Keratinocyte (primary cell): Measurements from ENCODE around the gene CLDN19.

ENCODE experiments used
- EZH2 ChIP-seq: IDR thresholded peaks from one replicate; pipeline ENCODE4 v1.6.1; 2012; ENCODE audit warnings: inconsistent platforms, mild to moderate bottlenecking, low read length, moderate library complexity
- TF ChIP-seq, protein P1 (sequence below), 3 experiments: IDR thresholded peaks in 1 of 3; conservative IDR thresholded peaks in 1 of 3; optimal IDR thresholded peaks in 1 of 3; 2 replicates in 2 of 3; 3 replicates in 1 of 3; pipeline versions ENCODE3 to v1.5.1; 2011; ENCODE audit warnings: low read length in 3 of 3, mild to moderate bottlenecking in 3 of 3, moderate library complexity in 2 of 3, control low read depth in 1 of 3, inconsistent platforms in 1 of 3; ENCODE audit not compliant: insufficient read depth in 2 of 3; ENCODE audit errors: extremely low read depth in 1 of 3

DNA sequence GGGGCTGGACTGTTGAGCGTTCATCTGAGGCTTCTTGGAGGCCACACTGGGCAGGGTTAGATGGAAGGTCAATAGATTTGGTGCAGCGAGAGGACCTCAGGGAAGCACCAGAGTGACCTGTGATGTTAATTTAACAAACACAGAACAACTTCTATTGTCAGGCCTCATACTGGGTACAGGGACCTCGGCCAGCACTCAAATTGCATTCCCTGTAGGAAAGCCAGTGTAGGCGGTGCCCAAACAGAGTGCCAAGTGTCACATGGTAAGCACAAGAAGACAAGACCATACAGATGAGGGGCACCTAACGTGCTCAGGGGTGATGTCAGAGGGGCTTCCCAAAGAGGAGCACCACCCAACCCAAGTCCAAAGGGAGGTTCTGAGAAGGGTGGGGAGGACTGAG, 46.1 kb upstream of the CLDN19 start:
- TF ChIP-seq, protein P1, sequence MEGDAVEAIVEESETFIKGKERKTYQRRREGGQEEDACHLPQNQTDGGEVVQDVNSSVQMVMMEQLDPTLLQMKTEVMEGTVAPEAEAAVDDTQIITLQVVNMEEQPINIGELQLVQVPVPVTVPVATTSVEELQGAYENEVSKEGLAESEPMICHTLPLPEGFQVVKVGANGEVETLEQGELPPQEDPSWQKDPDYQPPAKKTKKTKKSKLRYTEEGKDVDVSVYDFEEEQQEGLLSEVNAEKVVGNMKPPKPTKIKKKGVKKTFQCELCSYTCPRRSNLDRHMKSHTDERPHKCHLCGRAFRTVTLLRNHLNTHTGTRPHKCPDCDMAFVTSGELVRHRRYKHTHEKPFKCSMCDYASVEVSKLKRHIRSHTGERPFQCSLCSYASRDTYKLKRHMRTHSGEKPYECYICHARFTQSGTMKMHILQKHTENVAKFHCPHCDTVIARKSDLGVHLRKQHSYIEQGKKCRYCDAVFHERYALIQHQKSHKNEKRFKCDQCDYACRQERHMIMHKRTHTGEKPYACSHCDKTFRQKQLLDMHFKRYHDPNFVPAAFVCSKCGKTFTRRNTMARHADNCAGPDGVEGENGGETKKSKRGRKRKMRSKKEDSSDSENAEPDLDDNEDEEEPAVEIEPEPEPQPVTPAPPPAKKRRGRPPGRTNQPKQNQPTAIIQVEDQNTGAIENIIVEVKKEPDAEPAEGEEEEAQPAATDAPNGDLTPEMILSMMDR (optimal IDR thresholded peaks at IDR 0.05 in 1 of 3, IDR thresholded peaks at IDR 0.05 in 1 of 3, conservative IDR thresholded peaks at IDR 0.05 in 1 of 3; ENCODE audit: extremely low read depth in 1 of 3, insufficient read depth in 2 of 3, low read length in 3 of 3) = no peak
- no peak for TF ChIP-seq EZH2
